Loucy (cell line): ENCODE data around the gene CHMP4A.
"Not testable (repeated sequence)": the region's sequence is repeated elsewhere in the genome, so short reads cannot be mapped to it uniquely, and the experiment has no call there.

Experiments
- H2AFZ ChIP-seq: fragments of 200-600 bp; sonication (generic); 2 replicates; pipeline ENCODE4 v1.6.0; 2016; ENCODE audit warnings: antibody characterized with exemption, mild to moderate bottlenecking, low read length, moderate library complexity
- H3F3A ChIP-seq: fragments of 200-600 bp; 2 replicates; pipeline ENCODE4 v1.6.0; 2016; ENCODE audit warnings: antibody characterized with exemption, low read depth, mild to moderate bottlenecking
- H3K27me3 ChIP-seq: fragments of 200-600 bp; sonication (generic); 2 replicates; pipeline ENCODE4 v1.6.1; 2014; ENCODE audit warnings: low read length, mild to moderate bottlenecking; ENCODE audit not compliant: insufficient read depth, poor library complexity, severe bottlenecking
- H3K36me3 ChIP-seq: fragments of 200-600 bp; sonication (generic); 2 replicates; pipeline ENCODE4 v1.6.1; 2016; ENCODE audit warnings: low read length; ENCODE audit not compliant: insufficient read depth
- H3K4me1 ChIP-seq: fragments of 200-600 bp; sonication (generic); 2 replicates; pipeline ENCODE4 v1.5.1; 2014; ENCODE audit warnings: low read length, mild to moderate bottlenecking; ENCODE audit not compliant: insufficient read depth, poor library complexity, severe bottlenecking
- H3K4me2 ChIP-seq: fragments of 200-600 bp; sonication (generic); 2 replicates; pipeline ENCODE4 v1.6.0; 2014; ENCODE audit warnings: antibody characterized with exemption, low read length, low read depth, mild to moderate bottlenecking; ENCODE audit not compliant: poor library complexity, severe bottlenecking
- H3K4me3 ChIP-seq: fragments of 200-600 bp; sonication (generic); 2 replicates; pipeline ENCODE4 v1.5.1; 2014; ENCODE audit warnings: low read length, mild to moderate bottlenecking, mixed read lengths; ENCODE audit not compliant: poor library complexity, severe bottlenecking
- H3K79me2 ChIP-seq: fragments of 200-600 bp; sonication (generic); 2 replicates; pipeline ENCODE4 v1.6.1; 2014; ENCODE audit warnings: low read length; ENCODE audit not compliant: insufficient read depth
- H3K9ac ChIP-seq: fragments of 200-600 bp; sonication (generic); 2 replicates; pipeline ENCODE4 v1.6.0; 2014; ENCODE audit warnings: mild to moderate bottlenecking, low read depth, low read length, moderate library complexity; ENCODE audit not compliant: poor library complexity, severe bottlenecking
- H3K9me2 ChIP-seq: fragments of 200-600 bp; sonication (generic); replicated peaks from 2 replicates; pipeline ENCODE4 v1.6.1; 2016; ENCODE audit warnings: low read depth, low read length, mixed read lengths
- H3K9me3 ChIP-seq: fragments of 200-600 bp; sonication (generic); 2 replicates; pipeline ENCODE4 v1.6.1; 2014; ENCODE audit warnings: mild to moderate bottlenecking, antibody characterized with exemption, low read length, low read depth; ENCODE audit not compliant: insufficient read depth
- H4K20me1 ChIP-seq: fragments of 200-600 bp; sonication (generic); 2 replicates; pipeline ENCODE4 v1.6.0; 2014; ENCODE audit warnings: antibody characterized with exemption, low read length, mild to moderate bottlenecking; ENCODE audit not compliant: insufficient read depth, poor library complexity, severe bottlenecking
- EZH2phosphoT487 ChIP-seq: fragments of 200-600 bp; IDR thresholded peaks from 2 replicates; pipeline ENCODE4 v1.6.1; 2018; ENCODE audit warnings: antibody characterized with exemption, mild to moderate bottlenecking, moderate library complexity, borderline replicate concordance
- TF ChIP-seq, protein P1 (sequence below): fragments of 200-600 bp; sonication (generic); conservative IDR thresholded peaks from 2 replicates; pipeline ENCODE4 v1.5.1; 2014; ENCODE audit warnings: mild to moderate bottlenecking, antibody characterized with exemption, low read length

Gene CHMP4A

GRCh38 chr14:24246765-24247212, 33.5 kb upstream of the CHMP4A start:
- no peak overlapping the region for H3K9ac ChIP-seq
- H3K4me2 ChIP-seq: no peak overlapping the region
- H3K36me3 ChIP-seq: no peaks in the 10 kb centered on the region
- H2AFZ ChIP-seq: no peak overlapping the region
- H3K27me3 ChIP-seq: no peaks in the 10 kb centered on the region
- H3F3A ChIP-seq: 0 out of 2 replicates have a peak, but pooled peaks cover 3% of the 10 kb centered on the region
- peaks cover 14% of the 10 kb centered on the region for H3K4me1 ChIP-seq
- H3K4me3 ChIP-seq: no peak overlapping the region
- peaks cover 3% of the 10 kb centered on the region for H3K79me2 ChIP-seq
- no peaks in the 10 kb centered on the region for H3K9me2 ChIP-seq
- TF ChIP-seq EZH2phosphoT487: no peak
- TF ChIP-seq, protein P1, sequence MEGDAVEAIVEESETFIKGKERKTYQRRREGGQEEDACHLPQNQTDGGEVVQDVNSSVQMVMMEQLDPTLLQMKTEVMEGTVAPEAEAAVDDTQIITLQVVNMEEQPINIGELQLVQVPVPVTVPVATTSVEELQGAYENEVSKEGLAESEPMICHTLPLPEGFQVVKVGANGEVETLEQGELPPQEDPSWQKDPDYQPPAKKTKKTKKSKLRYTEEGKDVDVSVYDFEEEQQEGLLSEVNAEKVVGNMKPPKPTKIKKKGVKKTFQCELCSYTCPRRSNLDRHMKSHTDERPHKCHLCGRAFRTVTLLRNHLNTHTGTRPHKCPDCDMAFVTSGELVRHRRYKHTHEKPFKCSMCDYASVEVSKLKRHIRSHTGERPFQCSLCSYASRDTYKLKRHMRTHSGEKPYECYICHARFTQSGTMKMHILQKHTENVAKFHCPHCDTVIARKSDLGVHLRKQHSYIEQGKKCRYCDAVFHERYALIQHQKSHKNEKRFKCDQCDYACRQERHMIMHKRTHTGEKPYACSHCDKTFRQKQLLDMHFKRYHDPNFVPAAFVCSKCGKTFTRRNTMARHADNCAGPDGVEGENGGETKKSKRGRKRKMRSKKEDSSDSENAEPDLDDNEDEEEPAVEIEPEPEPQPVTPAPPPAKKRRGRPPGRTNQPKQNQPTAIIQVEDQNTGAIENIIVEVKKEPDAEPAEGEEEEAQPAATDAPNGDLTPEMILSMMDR: no peak
- H3K9me3 ChIP-seq: no peaks in the 10 kb centered on the region
- H4K20me1 ChIP-seq: peaks cover 3% of the 10 kb centered on the region

GRCh38 chr14:24245350-24245749, 32.1 kb upstream of the CHMP4A start:
- not testable (repeated sequence) for H3K4me2 ChIP-seq, H3K27me3 ChIP-seq, H3K9me3 ChIP-seq, H3F3A ChIP-seq, H3K9ac ChIP-seq, H3K9me2 ChIP-seq, H2AFZ ChIP-seq, H3K4me3 ChIP-seq, H3K36me3 ChIP-seq
- peaks cover 14% of the 10 kb centered on the region for H4K20me1 ChIP-seq
- H3K79me2 ChIP-seq: peaks cover 17% of the 10 kb centered on the region
- peaks cover 23% of the 10 kb centered on the region for H3K4me1 ChIP-seq

GRCh38 chr14:24243336-24243836, 30.1 kb upstream of the CHMP4A start:
- peak overlapping the region; percentile 97 for H3K4me2 ChIP-seq
- H3F3A ChIP-seq: 0 out of 2 replicates have a peak, but pooled peaks cover 3% of the 10 kb centered on the region
- peaks cover 36% of the 10 kb centered on the region for H3K4me1 ChIP-seq
- H2AFZ ChIP-seq: peak overlapping the region; percentile 82; the same call in 1 of the 2 replicates
- peaks cover 23% of the 10 kb centered on the region; the same call in 1 of the 2 replicates for H3K36me3 ChIP-seq
- H3K9ac ChIP-seq: peak overlapping the region; percentile 86
- H3K4me3 ChIP-seq: peak overlapping the region; percentile 89
- no peaks in the 10 kb centered on the region for H3K9me2 ChIP-seq
- TF ChIP-seq, protein P1: no peak
- no peak for TF ChIP-seq EZH2phosphoT487
- H3K79me2 ChIP-seq: peaks cover 32% of the 10 kb centered on the region
- H3K27me3 ChIP-seq: no peaks in the 10 kb centered on the region
- peaks cover 20% of the 10 kb centered on the region for H4K20me1 ChIP-seq
- H3K9me3 ChIP-seq: no peaks in the 10 kb centered on the region
